SK-N-SH (cell line): ENCODE measurements around the gene WDR64.

Experiments used
- TF ChIP-seq, protein P1 (sequence below): fragments of 150-350 bp; IDR thresholded peaks from 2 replicates; pipeline ENCODE4 v1.6.1; 2017; ENCODE audit warnings: antibody characterized with exemption, low read length, low read depth, borderline replicate concordance
- TF ChIP-seq, protein P2 (sequence below): IDR thresholded peaks from 2 replicates; pipeline ENCODE4 v1.4.0; 2012; ENCODE audit warnings: low read depth
- TF ChIP-seq, protein P3 (sequence below): fragments of 200-600 bp; sonication (generic); IDR thresholded peaks from 2 replicates; pipeline ENCODE4 v1.6.1; 2017; ENCODE audit warnings: antibody characterized with exemption, mild to moderate bottlenecking, moderate library complexity

DNA sequence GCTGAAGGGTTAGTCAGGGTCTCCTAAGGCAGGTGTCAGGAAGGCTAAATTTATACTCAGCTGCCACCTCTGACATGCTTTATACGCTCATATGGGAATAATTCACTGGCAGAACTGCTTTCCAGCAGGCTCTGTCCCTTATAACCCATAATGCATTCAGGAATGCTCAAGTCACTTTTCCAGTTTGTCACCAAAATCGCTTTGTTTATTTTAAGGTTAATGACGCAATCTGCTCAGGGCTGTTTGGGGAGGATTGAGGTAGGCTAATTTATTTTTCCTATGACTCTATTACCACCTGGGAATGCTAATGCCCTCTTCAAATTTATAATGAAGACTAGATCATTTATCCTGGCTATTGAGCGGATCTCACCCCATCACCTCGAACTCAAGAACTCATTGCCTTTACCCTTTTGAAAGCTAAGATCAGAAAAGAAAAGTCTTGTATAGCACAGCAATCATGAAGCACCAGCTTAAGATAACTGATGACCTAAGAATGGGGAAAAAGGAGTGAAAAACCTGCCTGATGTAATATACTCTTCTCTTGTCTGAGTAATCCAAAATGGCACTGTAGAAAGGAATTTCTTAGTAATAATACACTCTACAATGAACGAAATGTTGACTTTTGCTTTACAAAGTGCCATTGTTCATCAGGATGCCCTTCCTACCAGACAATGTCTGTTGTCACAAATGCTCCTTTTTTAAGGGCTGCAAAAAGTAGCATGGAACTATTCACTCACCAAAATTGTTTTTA, 98.0 kb downstream of the WDR64 start:
- TF ChIP-seq, protein P1, sequence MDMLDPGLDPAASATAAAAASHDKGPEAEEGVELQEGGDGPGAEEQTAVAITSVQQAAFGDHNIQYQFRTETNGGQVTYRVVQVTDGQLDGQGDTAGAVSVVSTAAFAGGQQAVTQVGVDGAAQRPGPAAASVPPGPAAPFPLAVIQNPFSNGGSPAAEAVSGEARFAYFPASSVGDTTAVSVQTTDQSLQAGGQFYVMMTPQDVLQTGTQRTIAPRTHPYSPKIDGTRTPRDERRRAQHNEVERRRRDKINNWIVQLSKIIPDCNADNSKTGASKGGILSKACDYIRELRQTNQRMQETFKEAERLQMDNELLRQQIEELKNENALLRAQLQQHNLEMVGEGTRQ = no peak
- TF ChIP-seq, protein P2, sequence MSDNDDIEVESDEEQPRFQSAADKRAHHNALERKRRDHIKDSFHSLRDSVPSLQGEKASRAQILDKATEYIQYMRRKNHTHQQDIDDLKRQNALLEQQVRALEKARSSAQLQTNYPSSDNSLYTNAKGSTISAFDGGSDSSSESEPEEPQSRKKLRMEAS = no peak
- TF ChIP-seq, protein P3, sequence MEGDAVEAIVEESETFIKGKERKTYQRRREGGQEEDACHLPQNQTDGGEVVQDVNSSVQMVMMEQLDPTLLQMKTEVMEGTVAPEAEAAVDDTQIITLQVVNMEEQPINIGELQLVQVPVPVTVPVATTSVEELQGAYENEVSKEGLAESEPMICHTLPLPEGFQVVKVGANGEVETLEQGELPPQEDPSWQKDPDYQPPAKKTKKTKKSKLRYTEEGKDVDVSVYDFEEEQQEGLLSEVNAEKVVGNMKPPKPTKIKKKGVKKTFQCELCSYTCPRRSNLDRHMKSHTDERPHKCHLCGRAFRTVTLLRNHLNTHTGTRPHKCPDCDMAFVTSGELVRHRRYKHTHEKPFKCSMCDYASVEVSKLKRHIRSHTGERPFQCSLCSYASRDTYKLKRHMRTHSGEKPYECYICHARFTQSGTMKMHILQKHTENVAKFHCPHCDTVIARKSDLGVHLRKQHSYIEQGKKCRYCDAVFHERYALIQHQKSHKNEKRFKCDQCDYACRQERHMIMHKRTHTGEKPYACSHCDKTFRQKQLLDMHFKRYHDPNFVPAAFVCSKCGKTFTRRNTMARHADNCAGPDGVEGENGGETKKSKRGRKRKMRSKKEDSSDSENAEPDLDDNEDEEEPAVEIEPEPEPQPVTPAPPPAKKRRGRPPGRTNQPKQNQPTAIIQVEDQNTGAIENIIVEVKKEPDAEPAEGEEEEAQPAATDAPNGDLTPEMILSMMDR = no peak
